Keratinocyte (primary cell): Measurements from ENCODE around the gene ASMT. TPM values are rescaled to one million over a fixed set of nuclear protein-coding genes. Genes with fewer than 3 reads are reported as not detected.

ENCODE experiments used
- DNase-seq: peaks from one replicate; pipeline ENCODE4 v3.0.0-alpha.2; 2011; ENCODE audit warnings: low read depth, missing footprints, low spot score
- FAIRE-seq: peaks from 2 replicates; lab custom pipeline; 2011; peaks lifted over from hg19 to GRCh38; lab: Jason Lieb, UNC
- H2AFZ ChIP-seq: 2 replicates; pipeline ENCODE4 v1.6.0; 2012; ENCODE audit warnings: low read length, control low read depth, inconsistent platforms; ENCODE audit not compliant: control insufficient read depth
- H3K27ac ChIP-seq: 2 replicates; pipeline ENCODE4 v1.5.1; 2011; ENCODE audit warnings: low read length; ENCODE audit not compliant: control insufficient read depth, insufficient read depth
- H3K27me3 ChIP-seq: 3 replicates; pipeline ENCODE4 v1.6.0; 2011; ENCODE audit warnings: low read length; ENCODE audit not compliant: control insufficient read depth, insufficient read depth; ENCODE audit errors: extremely low read depth
- H3K36me3 ChIP-seq, 2 experiments: 2 replicates in 1 of 2; 3 replicates in 1 of 2; pipeline ENCODE4 v1.5.1; 2011; ENCODE audit warnings: low read length in 2 of 2, mild to moderate bottlenecking in 1 of 2; ENCODE audit not compliant: control insufficient read depth in 2 of 2, insufficient read depth in 2 of 2; ENCODE audit errors: extremely low read depth in 1 of 2
- H3K4me1 ChIP-seq: 3 replicates; pipeline ENCODE4 v1.5.1; 2011; ENCODE audit warnings: low read length; ENCODE audit not compliant: control insufficient read depth, insufficient read depth; ENCODE audit errors: extremely low read depth
- H3K4me2 ChIP-seq: 3 replicates; pipeline ENCODE4 v1.6.0; 2011; ENCODE audit warnings: low read depth, low read length; ENCODE audit not compliant: control insufficient read depth, insufficient read depth; ENCODE audit errors: extremely low read depth
- H3K4me3 ChIP-seq, 3 experiments: fragments of 200-600 bp in 1 of 3; sonication (generic) in 1 of 3; 2 replicates in 2 of 3; 3 replicates in 1 of 3; pipeline ENCODE4 v1.5.1; 2011 to 2016; ENCODE audit warnings: low read length in 3 of 3, mild to moderate bottlenecking in 3 of 3, control low read depth in 2 of 3, inconsistent platforms in 1 of 3, low read depth in 1 of 3, mixed read lengths in 1 of 3, mixed run types in 1 of 3, moderate library complexity in 1 of 3; ENCODE audit not compliant: control insufficient read depth in 2 of 3, insufficient read depth in 2 of 3; ENCODE audit errors: extremely low read depth in 1 of 3
- H3K79me2 ChIP-seq: 2 replicates; pipeline ENCODE4 v1.6.0; 2012; ENCODE audit warnings: low read length; ENCODE audit not compliant: control insufficient read depth, insufficient read depth
- H3K9ac ChIP-seq: 3 replicates; pipeline ENCODE4 v1.6.0; 2011; ENCODE audit warnings: low read length; ENCODE audit not compliant: control insufficient read depth, insufficient read depth; ENCODE audit errors: extremely low read depth
- H3K9me1 ChIP-seq: 3 replicates; pipeline ENCODE4 v1.6.0; 2011; ENCODE audit warnings: low read length; ENCODE audit not compliant: control insufficient read depth, insufficient read depth; ENCODE audit errors: extremely low read depth
- H3K9me3 ChIP-seq: 2 replicates; pipeline ENCODE4 v1.5.1; 2012; ENCODE audit warnings: low read depth, low read length; ENCODE audit not compliant: control insufficient read depth
- H4K20me1 ChIP-seq: 3 replicates; pipeline ENCODE4 v1.6.0; 2011; ENCODE audit warnings: low read length; ENCODE audit not compliant: control insufficient read depth, insufficient read depth; ENCODE audit errors: extremely low read depth
- EZH2 ChIP-seq: IDR thresholded peaks from one replicate; pipeline ENCODE4 v1.6.1; 2012; ENCODE audit warnings: inconsistent platforms, mild to moderate bottlenecking, low read length, moderate library complexity
- dilution Hi-C: fragments of 300-500 bp; cut with MboI; formaldehyde crosslinking; loops from one replicate; pipeline ENCODE4 v1.7.0; 2020; ENCODE audit warnings: low sequenced_read_pairs; ENCODE audit not compliant: extremely low pct_ligation_motif_present
- polyA plus RNA-seq, 5 experiments: library from polyadenylated mRNA; depleted of rRNA in 3 of 5; stranded (reverse) in 3 of 5; stranded (forward) in 1 of 5; unstranded in 1 of 5; fragments of >200 nt; gene quantifications; 1 replicate in 1 of 5; 2 replicates in 3 of 5; 3 replicates in 1 of 5; pipeline versions ENCODE4 v1.2.1 to v1.2.3, GENCODE V29; 2011 to 2012; ENCODE audit warnings: missing spikeins in 2 of 5, low read depth in 1 of 5, low replicate concordance in 1 of 5
- TF ChIP-seq, protein P1 (sequence below), 3 experiments: IDR thresholded peaks in 1 of 3; conservative IDR thresholded peaks in 1 of 3; optimal IDR thresholded peaks in 1 of 3; 2 replicates in 2 of 3; 3 replicates in 1 of 3; pipeline versions ENCODE3 to v1.5.1; 2011; ENCODE audit warnings: low read length in 3 of 3, mild to moderate bottlenecking in 3 of 3, moderate library complexity in 2 of 3, control low read depth in 1 of 3, inconsistent platforms in 1 of 3; ENCODE audit not compliant: insufficient read depth in 2 of 3; ENCODE audit errors: extremely low read depth in 1 of 3

ASMT gene
- polyA plus RNA-seq, 1 donor (not counting 4 experiments of a cell fraction or from before 2014, with no cell fraction given) = not detected

DNA sequence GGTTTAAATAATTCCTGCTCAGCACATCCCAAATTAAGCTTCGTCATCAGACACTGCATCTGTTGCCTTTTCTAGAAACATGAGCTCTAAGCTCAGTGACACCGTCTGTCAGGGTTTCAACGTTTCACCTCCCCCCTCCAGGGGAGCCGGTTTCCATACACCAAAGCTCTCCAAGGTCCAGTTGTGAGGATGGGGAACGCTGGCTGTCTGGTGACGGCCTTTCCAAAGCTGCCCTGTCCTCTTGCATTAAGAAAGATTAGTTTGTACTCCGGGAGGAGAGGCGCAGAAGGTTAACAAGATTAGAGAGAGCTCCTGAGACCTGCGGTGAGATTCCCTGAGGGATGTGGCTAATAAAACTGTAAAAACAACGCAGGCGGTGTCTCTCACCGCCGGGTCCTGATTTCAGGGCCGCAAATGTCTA lies 43.2 kb downstream of the ASMT start:
- dilution Hi-C loops = no loop called here
- DNase-seq = no peak
- Histone ChIP-seq H3K79me2 (no peaks in the 10 kb centered on the region), H4K20me1 (no peaks in the 10 kb centered on the region), H2AFZ (peak overlapping the region; percentile 81), H3K4me1 (peaks cover 13% of the 10 kb centered on the region), H3K27me3 (no peaks in the 10 kb centered on the region), H3K9me3 (no peaks in the 10 kb centered on the region), H3K27ac (peak overlapping the region; percentile 6), H3K9ac (peak overlapping the region; percentile 22), H3K4me3 (peak overlapping the region; percentile 15 to 47 (median 23)), H3K4me2 (peak overlapping the region; percentile 59), H3K9me1 (no peaks in the 10 kb centered on the region), H3K36me3 (no peaks in the 10 kb centered on the region)
- no peak for FAIRE-seq
- TF ChIP-seq, protein P1, sequence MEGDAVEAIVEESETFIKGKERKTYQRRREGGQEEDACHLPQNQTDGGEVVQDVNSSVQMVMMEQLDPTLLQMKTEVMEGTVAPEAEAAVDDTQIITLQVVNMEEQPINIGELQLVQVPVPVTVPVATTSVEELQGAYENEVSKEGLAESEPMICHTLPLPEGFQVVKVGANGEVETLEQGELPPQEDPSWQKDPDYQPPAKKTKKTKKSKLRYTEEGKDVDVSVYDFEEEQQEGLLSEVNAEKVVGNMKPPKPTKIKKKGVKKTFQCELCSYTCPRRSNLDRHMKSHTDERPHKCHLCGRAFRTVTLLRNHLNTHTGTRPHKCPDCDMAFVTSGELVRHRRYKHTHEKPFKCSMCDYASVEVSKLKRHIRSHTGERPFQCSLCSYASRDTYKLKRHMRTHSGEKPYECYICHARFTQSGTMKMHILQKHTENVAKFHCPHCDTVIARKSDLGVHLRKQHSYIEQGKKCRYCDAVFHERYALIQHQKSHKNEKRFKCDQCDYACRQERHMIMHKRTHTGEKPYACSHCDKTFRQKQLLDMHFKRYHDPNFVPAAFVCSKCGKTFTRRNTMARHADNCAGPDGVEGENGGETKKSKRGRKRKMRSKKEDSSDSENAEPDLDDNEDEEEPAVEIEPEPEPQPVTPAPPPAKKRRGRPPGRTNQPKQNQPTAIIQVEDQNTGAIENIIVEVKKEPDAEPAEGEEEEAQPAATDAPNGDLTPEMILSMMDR (optimal IDR thresholded peaks at IDR 0.05 in 1 of 3, IDR thresholded peaks at IDR 0.05 in 1 of 3, conservative IDR thresholded peaks at IDR 0.05 in 1 of 3; ENCODE audit: extremely low read depth in 1 of 3, insufficient read depth in 2 of 3, low read length in 3 of 3) = no peak
- TF ChIP-seq EZH2 = no peak

DNA sequence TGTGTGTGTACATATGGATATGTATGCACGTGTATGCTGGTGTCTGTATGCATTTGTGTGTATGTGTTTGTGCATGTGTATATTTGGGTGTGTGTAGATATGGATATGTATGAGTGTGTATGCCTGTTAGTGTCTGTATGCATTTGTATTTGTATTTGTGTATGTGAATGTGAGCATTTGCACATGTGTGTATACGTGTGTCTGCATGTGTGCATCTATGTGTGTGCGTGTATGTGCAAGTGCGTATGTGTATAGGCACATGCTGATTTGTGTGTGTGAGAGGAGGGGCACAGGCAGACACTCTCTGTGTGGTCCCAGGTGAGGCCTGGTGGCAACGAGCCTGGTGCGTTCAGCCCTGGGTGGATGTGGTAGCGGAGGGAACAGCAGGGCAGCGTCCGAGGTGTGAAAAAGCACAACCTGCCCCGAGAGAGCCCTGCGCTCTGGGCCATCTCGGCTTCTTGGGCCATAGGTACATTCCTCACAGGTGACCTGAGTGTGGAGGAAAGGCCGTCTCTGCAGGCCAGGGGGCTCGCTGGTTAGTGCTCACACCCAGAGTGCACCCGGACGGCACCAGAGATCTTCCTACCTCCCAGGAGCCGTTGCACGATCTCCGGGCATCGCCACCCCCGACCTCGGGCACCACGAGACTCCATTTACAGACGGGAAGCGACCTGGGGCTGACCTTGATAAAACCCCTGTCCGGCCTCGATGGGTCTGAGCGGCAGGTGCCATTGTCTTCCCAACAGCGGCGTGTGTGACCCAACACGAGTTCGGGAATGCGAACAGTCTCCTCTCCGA lies 45.0 kb downstream of the ASMT start:
- DNase-seq = no peak
- no peak overlapping the region for H3K9ac ChIP-seq
- dilution Hi-C loops = no loop called here

More for the DNA sequence above, 45.0 kb downstream of the ASMT start:
- Histone ChIP-seq H4K20me1 (no peaks in the 10 kb centered on the region), H3K4me3 (no peak overlapping the region), H3K27ac (no peak overlapping the region), H3K4me2 (no peak overlapping the region), H3K36me3 (no peaks in the 10 kb centered on the region), H3K79me2 (no peaks in the 10 kb centered on the region), H3K9me1 (no peaks in the 10 kb centered on the region), H2AFZ (no peak overlapping the region), H3K9me3 (no peaks in the 10 kb centered on the region), H3K4me1 (peaks cover 13% of the 10 kb centered on the region), H3K27me3 (no peaks in the 10 kb centered on the region)
- no peak for FAIRE-seq
- TF ChIP-seq EZH2 = no peak
- TF ChIP-seq, protein P1 (optimal IDR thresholded peaks at IDR 0.05 in 1 of 3, IDR thresholded peaks at IDR 0.05 in 1 of 3, conservative IDR thresholded peaks at IDR 0.05 in 1 of 3; ENCODE audit: extremely low read depth in 1 of 3, insufficient read depth in 2 of 3, low read length in 3 of 3) = no peak
